Activated CD8-positive, alpha-beta memory T cell treated with anti-CD3 and anti-CD28 coated beads, Interleukin-2, amount 50 U/mL, for 48 hours (primary cell): ENCODE data around the gene SMIM41.

ENCODE experiments used
- DNase-seq: peaks from one replicate; pipeline ENCODE4 v3.0.0-alpha.2; 2020

The SMIM41 gene

GRCh38 chr12:52122904-52123303 is 43.4 kb downstream of the SMIM41 start:
- no peak for DNase-seq

- no peak for DNase-seq
These were observed 44.1 kb downstream of the SMIM41 start for GRCh38 chr12:52123487-52124186.

GRCh38 chr12:52125476-52125900 is 46.0 kb downstream of the SMIM41 start:
- DNase-seq: no peak

GRCh38 chr12:52126050-52126604 is 46.6 kb downstream of the SMIM41 start:
- DNase-seq: no peak

- no peak for DNase-seq
These were observed 47.4 kb downstream of the SMIM41 start for GRCh38 chr12:52126605-52127578.

- DNase-seq: no peak
These were observed 48.4 kb downstream of the SMIM41 start for GRCh38 chr12:52127683-52128450.

GRCh38 chr12:52130711-52131110 is 51.2 kb downstream of the SMIM41 start:
- peak; percentile 48 for DNase-seq

GRCh38 chr12:52132754-52133161 is 53.3 kb downstream of the SMIM41 start:
- DNase-seq: no peak

GRCh38 chr12:52137746-52138145 is 58.2 kb downstream of the SMIM41 start:
- no peak for DNase-seq

- DNase-seq: no peak
These were observed 59.6 kb downstream of the SMIM41 start for GRCh38 chr12:52139147-52139546.

GRCh38 chr12:52139579-52140062 is 60.1 kb downstream of the SMIM41 start:
- DNase-seq: no peak

GRCh38 chr12:52141306-52141705 is 61.8 kb downstream of the SMIM41 start:
- no peak for DNase-seq

GRCh38 chr12:52141875-52142274 is 62.4 kb downstream of the SMIM41 start:
- DNase-seq: no peak

- no peak for DNase-seq
These were observed 62.9 kb downstream of the SMIM41 start for GRCh38 chr12:52142431-52142830.

GRCh38 chr12:52144512-52145227 is 65.2 kb downstream of the SMIM41 start:
- no peak for DNase-seq

- DNase-seq: no peak
These were observed 66.0 kb downstream of the SMIM41 start for GRCh38 chr12:52145228-52146088.

- DNase-seq: no peak
These were observed 66.8 kb downstream of the SMIM41 start for GRCh38 chr12:52146089-52146821.

GRCh38 chr12:52146822-52147366 is 67.4 kb downstream of the SMIM41 start:
- no peak for DNase-seq

GRCh38 chr12:52147367-52147963 is 68.0 kb downstream of the SMIM41 start:
- no peak for DNase-seq
